OCI-LY1 (cell line): ENCODE data around the gene ACBD3.

ENCODE experiments used
- EZH2 ChIP-seq: fragments of 200-600 bp; sonication (generic), shearing (Covaris generic); IDR thresholded peaks from 2 replicates; pipeline ENCODE4 v1.8.0; 2017; ENCODE audit warnings: borderline replicate concordance, mixed run types, mild to moderate bottlenecking, antibody characterized with exemption, low read length, moderate library complexity, mixed read lengths
- TF ChIP-seq, protein P1 (sequence below): fragments of 200-600 bp; sonication (generic), shearing (Covaris generic); IDR thresholded peaks from 2 replicates; pipeline ENCODE4 v1.5.1; 2017; ENCODE audit warnings: mild to moderate bottlenecking, antibody characterized with exemption, low read length, moderate library complexity, mixed read lengths

DNA sequence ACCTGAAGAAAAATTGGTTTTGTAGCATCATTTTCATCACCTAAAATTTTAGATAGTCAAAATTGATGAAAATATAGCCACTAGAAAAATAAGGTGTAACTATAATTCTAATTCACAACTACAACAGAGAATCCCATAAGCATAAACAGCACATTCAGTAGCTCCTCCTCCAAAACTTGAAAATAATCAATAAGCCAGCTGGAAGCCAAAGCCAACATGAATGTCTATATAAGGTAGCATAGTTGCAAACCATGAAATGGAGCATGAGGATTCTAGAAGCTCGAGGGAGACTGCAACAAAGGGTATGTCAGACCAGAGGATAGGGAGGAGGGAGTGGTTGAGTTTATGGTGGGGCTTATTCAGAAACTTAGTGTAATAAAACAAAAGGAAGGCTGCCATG, 22.4 kb downstream of the ACBD3 start:
- TF ChIP-seq, protein P1, sequence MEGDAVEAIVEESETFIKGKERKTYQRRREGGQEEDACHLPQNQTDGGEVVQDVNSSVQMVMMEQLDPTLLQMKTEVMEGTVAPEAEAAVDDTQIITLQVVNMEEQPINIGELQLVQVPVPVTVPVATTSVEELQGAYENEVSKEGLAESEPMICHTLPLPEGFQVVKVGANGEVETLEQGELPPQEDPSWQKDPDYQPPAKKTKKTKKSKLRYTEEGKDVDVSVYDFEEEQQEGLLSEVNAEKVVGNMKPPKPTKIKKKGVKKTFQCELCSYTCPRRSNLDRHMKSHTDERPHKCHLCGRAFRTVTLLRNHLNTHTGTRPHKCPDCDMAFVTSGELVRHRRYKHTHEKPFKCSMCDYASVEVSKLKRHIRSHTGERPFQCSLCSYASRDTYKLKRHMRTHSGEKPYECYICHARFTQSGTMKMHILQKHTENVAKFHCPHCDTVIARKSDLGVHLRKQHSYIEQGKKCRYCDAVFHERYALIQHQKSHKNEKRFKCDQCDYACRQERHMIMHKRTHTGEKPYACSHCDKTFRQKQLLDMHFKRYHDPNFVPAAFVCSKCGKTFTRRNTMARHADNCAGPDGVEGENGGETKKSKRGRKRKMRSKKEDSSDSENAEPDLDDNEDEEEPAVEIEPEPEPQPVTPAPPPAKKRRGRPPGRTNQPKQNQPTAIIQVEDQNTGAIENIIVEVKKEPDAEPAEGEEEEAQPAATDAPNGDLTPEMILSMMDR, result no peak
- TF ChIP-seq EZH2, result no peak
